Loucy (cell line): ENCODE results near the gene TGDS.

Experiments used
- H2AFZ ChIP-seq: fragments of 200-600 bp; sonication (generic); 2 replicates; pipeline ENCODE4 v1.6.0; 2016; ENCODE audit warnings: antibody characterized with exemption, mild to moderate bottlenecking, low read length, moderate library complexity
- H3F3A ChIP-seq: fragments of 200-600 bp; 2 replicates; pipeline ENCODE4 v1.6.0; 2016; ENCODE audit warnings: antibody characterized with exemption, low read depth, mild to moderate bottlenecking
- H3K27me3 ChIP-seq: fragments of 200-600 bp; sonication (generic); 2 replicates; pipeline ENCODE4 v1.6.1; 2014; ENCODE audit warnings: low read length, mild to moderate bottlenecking; ENCODE audit not compliant: insufficient read depth, poor library complexity, severe bottlenecking
- H3K36me3 ChIP-seq: fragments of 200-600 bp; sonication (generic); 2 replicates; pipeline ENCODE4 v1.6.1; 2016; ENCODE audit warnings: low read length; ENCODE audit not compliant: insufficient read depth
- H3K4me1 ChIP-seq: fragments of 200-600 bp; sonication (generic); 2 replicates; pipeline ENCODE4 v1.5.1; 2014; ENCODE audit warnings: low read length, mild to moderate bottlenecking; ENCODE audit not compliant: insufficient read depth, poor library complexity, severe bottlenecking
- H3K4me2 ChIP-seq: fragments of 200-600 bp; sonication (generic); 2 replicates; pipeline ENCODE4 v1.6.0; 2014; ENCODE audit warnings: antibody characterized with exemption, low read length, low read depth, mild to moderate bottlenecking; ENCODE audit not compliant: poor library complexity, severe bottlenecking
- H3K4me3 ChIP-seq: fragments of 200-600 bp; sonication (generic); 2 replicates; pipeline ENCODE4 v1.5.1; 2014; ENCODE audit warnings: low read length, mild to moderate bottlenecking, mixed read lengths; ENCODE audit not compliant: poor library complexity, severe bottlenecking
- H3K79me2 ChIP-seq: fragments of 200-600 bp; sonication (generic); 2 replicates; pipeline ENCODE4 v1.6.1; 2014; ENCODE audit warnings: low read length; ENCODE audit not compliant: insufficient read depth
- H3K9ac ChIP-seq: fragments of 200-600 bp; sonication (generic); 2 replicates; pipeline ENCODE4 v1.6.0; 2014; ENCODE audit warnings: mild to moderate bottlenecking, low read depth, low read length, moderate library complexity; ENCODE audit not compliant: poor library complexity, severe bottlenecking
- H3K9me2 ChIP-seq: fragments of 200-600 bp; sonication (generic); replicated peaks from 2 replicates; pipeline ENCODE4 v1.6.1; 2016; ENCODE audit warnings: low read depth, low read length, mixed read lengths
- H3K9me3 ChIP-seq: fragments of 200-600 bp; sonication (generic); 2 replicates; pipeline ENCODE4 v1.6.1; 2014; ENCODE audit warnings: mild to moderate bottlenecking, antibody characterized with exemption, low read length, low read depth; ENCODE audit not compliant: insufficient read depth
- H4K20me1 ChIP-seq: fragments of 200-600 bp; sonication (generic); 2 replicates; pipeline ENCODE4 v1.6.0; 2014; ENCODE audit warnings: antibody characterized with exemption, low read length, mild to moderate bottlenecking; ENCODE audit not compliant: insufficient read depth, poor library complexity, severe bottlenecking
- CTCF ChIP-seq: fragments of 200-600 bp; sonication (generic); conservative IDR thresholded peaks from 2 replicates; pipeline ENCODE4 v1.5.1; 2014; ENCODE audit warnings: mild to moderate bottlenecking, antibody characterized with exemption, low read length
- EZH2phosphoT487 ChIP-seq: fragments of 200-600 bp; IDR thresholded peaks from 2 replicates; pipeline ENCODE4 v1.6.1; 2018; ENCODE audit warnings: antibody characterized with exemption, mild to moderate bottlenecking, moderate library complexity, borderline replicate concordance

Gene TGDS

GRCh38 chr13:94607939-94608338 is 12.0 kb upstream of the TGDS start:
- Histone ChIP-seq H3K4me3 (peak overlapping the region; percentile 26), H3K36me3 (peaks cover 7% of the 10 kb centered on the region; the same call in 1 of the 2 replicates), H4K20me1 (peaks cover 14% of the 10 kb centered on the region), H3K9me3 (no peaks in the 10 kb centered on the region), H3K79me2 (peaks cover 5% of the 10 kb centered on the region; the same call in 1 of the 2 replicates), H3F3A (no peaks in the 10 kb centered on the region), H3K9ac (no peak overlapping the region), H2AFZ (no peak overlapping the region), H3K4me2 (peak overlapping the region; percentile 65), H3K9me2 (no peaks in the 10 kb centered on the region), H3K4me1 (peaks cover 23% of the 10 kb centered on the region), H3K27me3 (no peaks in the 10 kb centered on the region)
- TF ChIP-seq CTCF = no peak
- no peak for TF ChIP-seq EZH2phosphoT487

- H3K9me3 ChIP-seq = no peaks in the 10 kb centered on the region
- H3K36me3 ChIP-seq = peaks cover 7% of the 10 kb centered on the region; the same call in 1 of the 2 replicates
- peak; percentile 85 for TF ChIP-seq EZH2phosphoT487
- no peak for TF ChIP-seq CTCF
- H3K4me2 ChIP-seq = peak overlapping the region; percentile 65
- H3K9me2 ChIP-seq = no peaks in the 10 kb centered on the region
- peaks cover 14% of the 10 kb centered on the region for H3K79me2 ChIP-seq
- peaks cover 14% of the 10 kb centered on the region for H4K20me1 ChIP-seq
- H3K4me3 ChIP-seq = peak overlapping the region; percentile 26
- no peaks in the 10 kb centered on the region for H3F3A ChIP-seq
- H3K9ac ChIP-seq = no peak overlapping the region
- H2AFZ ChIP-seq = no peak overlapping the region
- H3K27me3 ChIP-seq = no peaks in the 10 kb centered on the region
- peaks cover 32% of the 10 kb centered on the region for H3K4me1 ChIP-seq
Observed at GRCh38 chr13:94607056-94607455, 11.1 kb upstream of the TGDS start.

- H3K4me1 ChIP-seq = peaks cover 24% of the 10 kb centered on the region
- H3K9me3 ChIP-seq = no peaks in the 10 kb centered on the region
- no peaks in the 10 kb centered on the region for H3K36me3 ChIP-seq
- peaks cover 2% of the 10 kb centered on the region for H4K20me1 ChIP-seq
- peak overlapping the region; percentile 77 for H3K4me2 ChIP-seq
- peak overlapping the region; percentile 74 for H3K9ac ChIP-seq
- peak overlapping the region; percentile 89 for H3K4me3 ChIP-seq
- H2AFZ ChIP-seq = peak overlapping the region; percentile 85
- H3K79me2 ChIP-seq = peaks cover 15% of the 10 kb centered on the region
- H3K27me3 ChIP-seq = no peaks in the 10 kb centered on the region
- no peaks in the 10 kb centered on the region for H3K9me2 ChIP-seq
- H3F3A ChIP-seq = no peaks in the 10 kb centered on the region; the same call in 1 of the 2 replicates
- no peak for TF ChIP-seq EZH2phosphoT487
- no peak for TF ChIP-seq CTCF
Observed at GRCh38 chr13:94602467-94602866, 6.5 kb upstream of the TGDS start.
